Astrocyte (in vitro differentiated cells and primary cell): ENCODE results near the gene SLC44A3. TPM values are rescaled to one million over a fixed set of nuclear protein-coding genes. Genes with fewer than 3 reads are reported as not detected.
A peak's percentile ranks its signal among the peaks of the same experiment; 100 is the strongest.

Experiments used
- DNase-seq: peaks from one replicate; pipeline ENCODE4 v3.0.0-alpha.2; 2010; ENCODE audit warnings: low read depth
- FAIRE-seq: peaks from 2 replicates; lab custom pipeline; 2011; peaks lifted over from hg19 to GRCh38; lab: Jason Lieb, UNC
- H2AFZ ChIP-seq: 2 replicates; pipeline ENCODE4 v1.6.0; 2012; ENCODE audit warnings: low read depth, low read length, inconsistent platforms
- H3K27ac ChIP-seq: 2 replicates; pipeline ENCODE4 v1.5.1; 2011; ENCODE audit warnings: low read depth, low read length, inconsistent platforms
- H3K27me3 ChIP-seq: 2 replicates; pipeline ENCODE4 v1.6.0; 2011; ENCODE audit warnings: low read length, inconsistent platforms; ENCODE audit not compliant: insufficient read depth
- H3K36me3 ChIP-seq: 2 replicates; pipeline ENCODE4 v1.5.1; 2011; ENCODE audit warnings: low read length, inconsistent platforms; ENCODE audit not compliant: insufficient read depth
- H3K4me1 ChIP-seq: 2 replicates; pipeline ENCODE4 v1.5.1; 2011; ENCODE audit warnings: low read length, inconsistent platforms; ENCODE audit not compliant: insufficient read depth
- H3K4me2 ChIP-seq: 2 replicates; pipeline ENCODE4 v1.6.0; 2012; ENCODE audit warnings: low read length, inconsistent platforms
- H3K4me3 ChIP-seq: 2 replicates; pipeline ENCODE4 v1.5.1; 2011; ENCODE audit warnings: low read depth, mild to moderate bottlenecking, low read length, inconsistent platforms; ENCODE audit not compliant: insufficient read depth
- H3K79me2 ChIP-seq: 2 replicates; pipeline ENCODE4 v1.6.0; 2012; ENCODE audit warnings: mild to moderate bottlenecking, low read length, inconsistent platforms; ENCODE audit not compliant: insufficient read depth
- H3K9ac ChIP-seq: 2 replicates; pipeline ENCODE4 v1.6.0; 2012; ENCODE audit warnings: mild to moderate bottlenecking, low read length, inconsistent platforms
- H3K9me3 ChIP-seq: 2 replicates; pipeline ENCODE4 v1.5.1; 2012; ENCODE audit warnings: low read depth, mild to moderate bottlenecking, low read length, inconsistent platforms; ENCODE audit not compliant: insufficient read depth
- H4K20me1 ChIP-seq: 2 replicates; pipeline ENCODE4 v1.6.0; 2012; ENCODE audit warnings: low read length, inconsistent platforms; ENCODE audit not compliant: insufficient read depth
- H3K27ac Mint-ChIP-seq: one replicate; pipeline ENCODE4 v1.8.0; 2021; ENCODE audit warnings: mild to moderate bottlenecking, mixed read lengths; ENCODE audit not compliant: unreplicated experiment
- H3K27me3 Mint-ChIP-seq: one replicate; pipeline ENCODE4 v1.8.0; 2021; ENCODE audit warnings: low read depth, mixed read lengths; ENCODE audit not compliant: unreplicated experiment
- H3K36me3 Mint-ChIP-seq: one replicate; pipeline ENCODE4 v1.8.0; 2021; ENCODE audit warnings: low read depth, mixed read lengths; ENCODE audit not compliant: unreplicated experiment
- H3K4me1 Mint-ChIP-seq: one replicate; pipeline ENCODE4 v1.8.0; 2021; ENCODE audit warnings: low read depth, mixed read lengths; ENCODE audit not compliant: unreplicated experiment
- H3K4me3 Mint-ChIP-seq: one replicate; pipeline ENCODE4 v1.8.0; 2021; ENCODE audit warnings: mild to moderate bottlenecking, moderate library complexity, mixed read lengths; ENCODE audit not compliant: unreplicated experiment
- H3K9me3 Mint-ChIP-seq: one replicate; pipeline ENCODE4 v1.8.0; 2021; ENCODE audit warnings: mild to moderate bottlenecking, mixed read lengths; ENCODE audit not compliant: unreplicated experiment
- EZH2 ChIP-seq: IDR thresholded peaks from 2 replicates; pipeline ENCODE4 v1.6.1; 2012; ENCODE audit warnings: mild to moderate bottlenecking, low read length, inconsistent platforms; ENCODE audit not compliant: insufficient read depth
- total RNA-seq: library from RNA; stranded (reverse); gene quantifications from 2 replicates; pipeline ENCODE4 v1.2.1, GENCODE V29; 2021
- TF ChIP-seq, protein P1 (sequence below): IDR thresholded peaks from 2 replicates; pipeline ENCODE4 v1.5.1; 2011; ENCODE audit warnings: low read depth, mild to moderate bottlenecking, inconsistent platforms, low read length, moderate library complexity; ENCODE audit not compliant: insufficient read depth

Gene SLC44A3
- total RNA-seq, 1 donor from 2014 or later = 3.7 TPM

DNA sequence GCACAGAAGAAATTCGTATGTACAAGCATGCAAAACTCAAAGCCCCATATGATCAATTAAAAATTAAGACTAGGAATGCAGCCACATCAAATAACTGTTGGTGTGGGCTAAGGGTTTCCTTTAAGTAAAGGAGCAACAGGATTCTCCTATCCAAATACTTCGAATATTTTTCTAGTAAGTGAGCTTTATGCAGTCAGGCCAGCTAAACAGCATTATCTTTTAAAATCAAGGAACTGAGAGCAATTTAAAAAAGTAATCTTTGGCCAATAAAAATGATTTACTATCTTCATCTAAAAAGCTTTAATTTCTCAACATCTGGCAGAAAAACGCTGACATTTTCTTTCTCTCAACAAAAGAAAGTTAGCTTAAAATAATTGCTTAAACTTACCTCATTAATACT is 87.0 kb downstream of the SLC44A3 start:
- H3K27me3 Mint-ChIP-seq = no peaks in the 10 kb centered on the region
- Histone ChIP-seq H3K9me3 (no peaks in the 10 kb centered on the region), H3K36me3 (peaks cover 42% of the 10 kb centered on the region), H3K27ac (no peak overlapping the region), H3K27me3 (no peaks in the 10 kb centered on the region), H3K79me2 (peaks cover 99% of the 10 kb centered on the region), H3K9ac (no peak overlapping the region), H3K4me3 (no peak overlapping the region), H2AFZ (no peak overlapping the region), H3K4me2 (no peak overlapping the region), H3K4me1 (peaks cover 35% of the 10 kb centered on the region), H4K20me1 (peaks cover 94% of the 10 kb centered on the region)
- DNase-seq (no peak), FAIRE-seq (no peak)
- peak overlapping the region; percentile 75 for H3K27ac Mint-ChIP-seq
- peaks cover 28% of the 10 kb centered on the region for H3K36me3 Mint-ChIP-seq
- no peaks in the 10 kb centered on the region for H3K9me3 Mint-ChIP-seq
- TF ChIP-seq, protein P1, sequence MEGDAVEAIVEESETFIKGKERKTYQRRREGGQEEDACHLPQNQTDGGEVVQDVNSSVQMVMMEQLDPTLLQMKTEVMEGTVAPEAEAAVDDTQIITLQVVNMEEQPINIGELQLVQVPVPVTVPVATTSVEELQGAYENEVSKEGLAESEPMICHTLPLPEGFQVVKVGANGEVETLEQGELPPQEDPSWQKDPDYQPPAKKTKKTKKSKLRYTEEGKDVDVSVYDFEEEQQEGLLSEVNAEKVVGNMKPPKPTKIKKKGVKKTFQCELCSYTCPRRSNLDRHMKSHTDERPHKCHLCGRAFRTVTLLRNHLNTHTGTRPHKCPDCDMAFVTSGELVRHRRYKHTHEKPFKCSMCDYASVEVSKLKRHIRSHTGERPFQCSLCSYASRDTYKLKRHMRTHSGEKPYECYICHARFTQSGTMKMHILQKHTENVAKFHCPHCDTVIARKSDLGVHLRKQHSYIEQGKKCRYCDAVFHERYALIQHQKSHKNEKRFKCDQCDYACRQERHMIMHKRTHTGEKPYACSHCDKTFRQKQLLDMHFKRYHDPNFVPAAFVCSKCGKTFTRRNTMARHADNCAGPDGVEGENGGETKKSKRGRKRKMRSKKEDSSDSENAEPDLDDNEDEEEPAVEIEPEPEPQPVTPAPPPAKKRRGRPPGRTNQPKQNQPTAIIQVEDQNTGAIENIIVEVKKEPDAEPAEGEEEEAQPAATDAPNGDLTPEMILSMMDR = no peak
- TF ChIP-seq EZH2 = no peak
- peaks cover 58% of the 10 kb centered on the region for H3K4me1 Mint-ChIP-seq
- H3K4me3 Mint-ChIP-seq = no peak overlapping the region

DNA sequence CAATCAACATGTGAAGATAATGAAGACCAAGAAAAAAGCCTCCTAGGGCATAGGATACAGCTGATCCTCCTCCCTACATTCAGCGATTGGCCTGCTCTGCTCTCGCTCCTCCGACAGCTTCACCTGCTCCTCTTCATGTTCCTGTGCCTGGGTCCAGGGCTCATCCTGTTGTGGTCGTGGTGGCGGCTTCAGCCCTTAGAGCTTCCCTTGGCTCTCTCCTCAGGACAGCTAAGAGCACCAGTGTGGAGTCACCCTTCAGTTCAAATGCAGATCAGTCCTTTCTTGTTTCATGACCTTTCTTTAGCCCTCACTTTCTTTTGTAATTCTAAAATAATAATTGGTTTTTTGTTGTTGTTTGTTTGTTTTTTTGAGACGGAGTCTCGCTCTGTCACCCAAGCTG is 88.0 kb downstream of the SLC44A3 start:
- Histone ChIP-seq H4K20me1 (peaks cover 96% of the 10 kb centered on the region), H3K27me3 (no peaks in the 10 kb centered on the region), H3K9me3 (no peaks in the 10 kb centered on the region), H3K4me2 (no peak overlapping the region), H3K4me1 (peaks cover 31% of the 10 kb centered on the region), H2AFZ (no peak overlapping the region), H3K4me3 (no peak overlapping the region), H3K79me2 (peaks cover 99% of the 10 kb centered on the region), H3K9ac (no peak overlapping the region), H3K27ac (no peak overlapping the region), H3K36me3 (peaks cover 32% of the 10 kb centered on the region)
- DNase-seq (no peak), FAIRE-seq (no peak)
- Mint-ChIP-seq H3K4me1 (peaks cover 57% of the 10 kb centered on the region), H3K9me3 (no peaks in the 10 kb centered on the region), H3K27ac (no peak overlapping the region), H3K36me3 (peaks cover 30% of the 10 kb centered on the region), H3K27me3 (no peaks in the 10 kb centered on the region), H3K4me3 (no peak overlapping the region)
- no peak for TF ChIP-seq EZH2
- TF ChIP-seq, protein P1 = no peak

DNA sequence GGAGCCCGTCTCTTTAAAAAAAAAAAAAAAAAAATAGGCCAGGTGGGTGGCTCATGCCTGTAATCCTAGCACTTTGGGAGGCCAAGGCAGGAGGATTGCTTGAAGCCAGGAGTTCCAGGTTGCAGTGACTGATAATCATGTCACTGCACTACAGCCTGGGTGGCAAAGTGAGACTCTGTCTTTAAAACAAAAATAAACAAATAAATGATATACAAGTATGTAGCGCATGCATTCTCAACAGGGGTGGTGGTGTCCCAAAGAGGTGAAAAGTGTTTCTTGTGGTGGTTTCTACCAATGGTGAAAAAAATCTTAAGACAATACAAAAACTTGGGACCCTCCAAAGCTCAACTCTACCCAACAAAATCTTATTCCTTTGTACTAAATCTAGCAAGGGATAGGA is 88.8 kb downstream of the SLC44A3 start:
- H2AFZ ChIP-seq = no peak overlapping the region
- H4K20me1 ChIP-seq = peaks cover 96% of the 10 kb centered on the region
- Mint-ChIP-seq H3K27ac (peak overlapping the region; percentile 6), H3K36me3 (peaks cover 32% of the 10 kb centered on the region), H3K27me3 (no peaks in the 10 kb centered on the region), H3K4me1 (peaks cover 57% of the 10 kb centered on the region), H3K4me3 (peak overlapping the region; percentile 5), H3K9me3 (no peaks in the 10 kb centered on the region)
- TF ChIP-seq, protein P1 = no peak
- no peak for TF ChIP-seq EZH2
- peak overlapping the region; percentile 24 for H3K4me2 ChIP-seq
- H3K36me3 ChIP-seq = peaks cover 35% of the 10 kb centered on the region
- H3K79me2 ChIP-seq = peaks cover 99% of the 10 kb centered on the region
- no peak for DNase-seq
- H3K9ac ChIP-seq = no peak overlapping the region
- H3K4me1 ChIP-seq = peaks cover 23% of the 10 kb centered on the region
- no peak overlapping the region for H3K4me3 ChIP-seq
- no peaks in the 10 kb centered on the region for H3K9me3 ChIP-seq
- H3K27ac ChIP-seq = no peak overlapping the region
- FAIRE-seq = no peak
- no peaks in the 10 kb centered on the region for H3K27me3 ChIP-seq
